Cortex of kidney (tissue), 1 donor: ENCODE measurements around the gene LRRC4B.

Source experiments
- DNase-seq: peaks from one replicate; lab custom pipeline; 2025; lab: John Stamatoyannopoulos, UW

LRRC4B gene

GRCh38 chr19:50505856-50506611 lies 62.2 kb downstream of the LRRC4B start:
- no peak for DNase-seq

GRCh38 chr19:50501568-50502475 lies 66.4 kb downstream of the LRRC4B start:
- DNase-seq, result no peak

GRCh38 chr19:50501186-50501567 lies 67.1 kb downstream of the LRRC4B start:
- DNase-seq, result no peak

- no peak for DNase-seq
These were observed 67.5 kb downstream of the LRRC4B start for GRCh38 chr19:50500753-50501151.

GRCh38 chr19:50500060-50500752 lies 68.0 kb downstream of the LRRC4B start:
- DNase-seq, result no peak

GRCh38 chr19:50498219-50499056 lies 69.8 kb downstream of the LRRC4B start:
- no peak for DNase-seq

GRCh38 chr19:50497022-50497405 lies 71.2 kb downstream of the LRRC4B start:
- DNase-seq, result no peak

GRCh38 chr19:50496189-50497021 lies 71.8 kb downstream of the LRRC4B start:
- DNase-seq, result no peak

GRCh38 chr19:50495020-50495531 lies 73.2 kb downstream of the LRRC4B start:
- no peak for DNase-seq

- DNase-seq, result no peak
These were observed 73.8 kb downstream of the LRRC4B start for GRCh38 chr19:50494186-50495019.

- no peak for DNase-seq
These were observed 75.1 kb downstream of the LRRC4B start for GRCh38 chr19:50493171-50493570.

GRCh38 chr19:50492303-50493052 lies 75.8 kb downstream of the LRRC4B start:
- no peak for DNase-seq

GRCh38 chr19:50490991-50491472 lies 77.2 kb downstream of the LRRC4B start:
- no peak for DNase-seq

GRCh38 chr19:50490411-50490811 lies 77.8 kb downstream of the LRRC4B start:
- no peak for DNase-seq

GRCh38 chr19:50489461-50490011 lies 78.7 kb downstream of the LRRC4B start:
- no peak for DNase-seq

GRCh38 chr19:50488389-50489194 lies 79.6 kb downstream of the LRRC4B start:
- DNase-seq, result no peak

- DNase-seq, result no peak
These were observed 81.3 kb downstream of the LRRC4B start for GRCh38 chr19:50486823-50487515.
